SK-N-SH treated with all-trans-retinoic acid at 6 μM for 48 hours (cell line): ENCODE measurements around the gene CBFA2T3.
"Not testable (repeated sequence)": the region's sequence is repeated elsewhere in the genome, so short reads cannot be mapped to it uniquely, and the experiment has no call there.

Experiments used
- ATAC-seq: fragments of 200-7000 bp; cut with Tn5 transposase; 3 replicates; pipeline ENCODE4 v1.9.1; 2020; ENCODE audit warnings: mild to moderate bottlenecking, moderate library complexity
- ARNTL ChIP-seq: fragments of 450-650 bp; formaldehyde crosslinking; IDR thresholded peaks from 2 replicates; pipeline ENCODE4 v1.5.0; 2020; ENCODE audit warnings: low read depth, mild to moderate bottlenecking, moderate library complexity, borderline replicate concordance
- BACH2 ChIP-seq: fragments of 250-450 bp; sonication (Bioruptor Pico); IDR thresholded peaks from 2 replicates; pipeline ENCODE4 v1.9.0; 2021; ENCODE audit warnings: mild to moderate bottlenecking, borderline replicate concordance
- CREB5 ChIP-seq: fragments of 250-450 bp; sonication (Bioruptor Pico); IDR thresholded peaks from 2 replicates; pipeline ENCODE4 v1.5.1; 2020; ENCODE audit warnings: low read depth, mild to moderate bottlenecking, moderate library complexity
- CSDC2 ChIP-seq: fragments of 250-450 bp; sonication (Bioruptor Pico); IDR thresholded peaks from 2 replicates; pipeline ENCODE4 v1.5.0; 2020; ENCODE audit warnings: mild to moderate bottlenecking, moderate library complexity
- CSRNP3 ChIP-seq: fragments of 250-450 bp; sonication (Bioruptor Pico); IDR thresholded peaks from 2 replicates; pipeline ENCODE4 v1.5.1; 2021; ENCODE audit warnings: mild to moderate bottlenecking, moderate library complexity
- ESRRG ChIP-seq: fragments of 250-450 bp; sonication (Bioruptor Pico); IDR thresholded peaks from 2 replicates; pipeline ENCODE4 v1.6.1; 2021; ENCODE audit warnings: mild to moderate bottlenecking
- ISL1 ChIP-seq: fragments of 250-450 bp; sonication (Bioruptor Pico); IDR thresholded peaks from 2 replicates; pipeline ENCODE4 v2.1.2; 2022; ENCODE audit warnings: mild to moderate bottlenecking, moderate library complexity
- PATZ1 ChIP-seq: fragments of 250-450 bp; sonication (Bioruptor Pico); IDR thresholded peaks from 2 replicates; pipeline ENCODE4 v1.8.0; 2020; ENCODE audit warnings: mild to moderate bottlenecking, moderate library complexity, borderline replicate concordance
- POU6F1 ChIP-seq: fragments of 250-450 bp; sonication (Bioruptor Pico); IDR thresholded peaks from 2 replicates; pipeline ENCODE4 v1.8.0; 2021; ENCODE audit warnings: low read depth, mild to moderate bottlenecking, moderate library complexity, borderline replicate concordance
- RARB ChIP-seq: fragments of 250-450 bp; sonication (Bioruptor Pico); IDR thresholded peaks from 2 replicates; pipeline ENCODE4 v1.8.0; 2021; ENCODE audit warnings: mild to moderate bottlenecking, moderate library complexity
- TCF4 ChIP-seq: fragments of 250-450 bp; sonication (Bioruptor Pico); IDR thresholded peaks from 2 replicates; pipeline ENCODE4 v1.8.0; 2021; ENCODE audit warnings: mild to moderate bottlenecking, moderate library complexity, borderline replicate concordance
- ZFP30 ChIP-seq: fragments of 450-650 bp; formaldehyde crosslinking; IDR thresholded peaks from 2 replicates; pipeline ENCODE4 v1.5.0; 2022; ENCODE audit warnings: mild to moderate bottlenecking, moderate library complexity
- ZNF565 ChIP-seq: fragments of 450-650 bp; formaldehyde crosslinking; conservative IDR thresholded peaks from 2 replicates; pipeline ENCODE4 v1.5.0; 2020; ENCODE audit warnings: low read depth, mild to moderate bottlenecking, moderate library complexity
- ZNF70 ChIP-seq: fragments of 450-650 bp; formaldehyde crosslinking; IDR thresholded peaks from 2 replicates; pipeline ENCODE4 v1.5.0; 2020; ENCODE audit warnings: mild to moderate bottlenecking, moderate library complexity
- ZNF8 ChIP-seq: fragments of 450-650 bp; formaldehyde crosslinking; IDR thresholded peaks from 2 replicates; pipeline ENCODE4 v1.5.0; 2020; ENCODE audit warnings: mild to moderate bottlenecking, moderate library complexity

CBFA2T3 gene

GRCh38 chr16:88896238-88897070 is 80.6 kb downstream of the CBFA2T3 start (continued):
- TF ChIP-seq POU6F1 = no peak
- TF ChIP-seq TCF4 (CRISPR knock-in tag) = no peak
- no peak for TF ChIP-seq BACH2 (CRISPR knock-in tag)
- no peak for TF ChIP-seq ZNF70
- TF ChIP-seq ZNF565 (CRISPR knock-in tag) = no peak
- TF ChIP-seq CREB5 (CRISPR knock-in tag) = no peak

GRCh38 chr16:88895335-88895734 is 81.7 kb downstream of the CBFA2T3 start:
- no peak for ATAC-seq

GRCh38 chr16:88894681-88895300 is 82.2 kb downstream of the CBFA2T3 start:
- TF ChIP-seq ISL1 (no peak), ZFP30 (CRISPR knock-in tag) (no peak), ZNF8 (CRISPR knock-in tag) (no peak), CREB5 (CRISPR knock-in tag) (no peak), TCF4 (CRISPR knock-in tag) (no peak), ZNF70 (no peak), RARB (CRISPR knock-in tag) (no peak)
- ATAC-seq = no peak

More at GRCh38 chr16:88895335-88895734, 81.7 kb downstream of the CBFA2T3 start:
- TF ChIP-seq PATZ1 (no peak), ESRRG (CRISPR knock-in tag) (no peak), CSDC2 (CRISPR knock-in tag) (no peak), ZFP30 (CRISPR knock-in tag) (no peak), ZNF70 (no peak), CSRNP3 (CRISPR knock-in tag) (no peak), CREB5 (CRISPR knock-in tag) (no peak), BACH2 (CRISPR knock-in tag) (no peak), RARB (CRISPR knock-in tag) (no peak), TCF4 (CRISPR knock-in tag) (no peak), ARNTL (no peak)

- ATAC-seq = not testable (repeated sequence)
Observed at GRCh38 chr16:88894266-88894665, 82.7 kb downstream of the CBFA2T3 start.
